SW480 (cell line): ENCODE results near the gene SEC22C.
"Not testable (repeated sequence)": the region's sequence is repeated elsewhere in the genome, so short reads cannot be mapped to it uniquely, and the experiment has no call there.

Source experiments
- DNase-seq: peaks from one replicate; pipeline ENCODE4 v3.0.0-alpha.2; 2016; ENCODE audit warnings: low spot score

Gene SEC22C

GRCh38 chr3:42581709-42582473 is at the start of gene SEC22C:
TSS of gene SEC22C (minus strand) at chr3:42581967. CDS start at chr3:42569046, 12,921 bp downstream.
- DNase-seq, result peak; percentile 94

GRCh38 chr3:42613462-42613861 is 31.7 kb upstream of the SEC22C start:
- DNase-seq, result no peak

- no peak for DNase-seq
Measured at GRCh38 chr3:42612928-42613327, 31.2 kb upstream of the SEC22C start.

DNA sequence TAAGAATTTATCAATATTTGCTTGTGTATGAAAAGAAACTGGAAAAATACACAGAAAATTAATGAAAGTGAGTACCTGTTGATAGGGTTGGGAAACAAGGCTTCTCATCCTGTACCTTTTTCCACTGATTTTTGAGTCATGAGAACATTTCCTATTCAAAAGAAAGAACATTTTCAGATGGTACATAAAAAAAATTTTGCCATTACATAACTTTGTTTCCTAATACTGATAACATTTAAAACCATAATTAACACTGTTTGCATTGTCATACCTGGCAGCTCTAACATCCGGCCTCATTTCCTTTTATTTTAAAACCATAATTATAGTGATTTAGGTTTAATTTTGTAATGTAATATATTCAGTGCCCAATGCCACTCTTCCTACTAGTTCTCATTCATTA is 30.4 kb upstream of the SEC22C start:
- DNase-seq, result no peak

GRCh38 chr3:42610976-42611375 is 29.2 kb upstream of the SEC22C start:
- no peak for DNase-seq

- no peak for DNase-seq
Measured at GRCh38 chr3:42608581-42608980, 26.8 kb upstream of the SEC22C start.

DNA sequence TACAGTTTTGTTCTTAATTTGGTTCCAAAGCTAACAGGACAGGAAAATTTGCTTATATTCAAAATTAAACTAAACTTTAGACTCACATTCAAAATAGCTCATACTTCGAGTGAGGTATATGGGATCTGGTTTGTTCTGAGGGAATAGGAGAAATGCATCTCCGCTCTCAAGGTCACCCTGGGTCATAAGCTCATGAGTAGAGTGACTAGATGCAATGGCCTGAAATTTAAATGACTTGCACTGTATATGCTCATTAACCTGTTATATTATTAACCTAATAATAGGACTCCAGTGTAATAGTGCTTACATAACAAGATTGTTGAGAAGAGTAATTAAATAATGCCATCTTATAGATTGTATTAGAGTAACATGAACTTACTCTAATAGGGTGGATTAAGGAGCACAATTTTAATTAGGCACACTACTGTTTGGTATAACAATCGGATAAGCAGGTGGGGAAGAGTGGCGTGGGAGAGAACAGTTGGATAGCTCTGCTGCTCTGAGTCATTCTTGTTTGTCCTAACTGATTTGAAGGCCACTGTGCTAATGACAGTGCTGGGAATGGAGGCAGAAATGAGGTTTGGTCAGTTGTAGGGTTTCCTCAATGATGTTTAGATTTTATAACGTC is 23.9 kb upstream of the SEC22C start:
- DNase-seq, result peak; percentile 16

GRCh38 chr3:42602961-42603360 is 21.2 kb upstream of the SEC22C start:
- no peak for DNase-seq

GRCh38 chr3:42601896-42602581 is 20.3 kb upstream of the SEC22C start:
- peak; percentile 31 for DNase-seq

- peak; percentile 76 for DNase-seq
Measured at GRCh38 chr3:42600958-42601675, 19.4 kb upstream of the SEC22C start.

GRCh38 chr3:42600111-42600957 is 18.6 kb upstream of the SEC22C start, which contains the start of gene NKTR:
TSS of gene NKTR (plus strand) at chr3:42600686. CDS start at chr3:42601007, 321 bp downstream.
- DNase-seq, result peak; percentile 99

GRCh38 chr3:42597098-42597497 is 15.3 kb upstream of the SEC22C start:
- not testable (repeated sequence) for DNase-seq

GRCh38 chr3:42595682-42596081 is 13.9 kb upstream of the SEC22C start:
- DNase-seq, result no peak

- DNase-seq, result no peak
Measured at GRCh38 chr3:42593635-42594034, 11.9 kb upstream of the SEC22C start.

DNA sequence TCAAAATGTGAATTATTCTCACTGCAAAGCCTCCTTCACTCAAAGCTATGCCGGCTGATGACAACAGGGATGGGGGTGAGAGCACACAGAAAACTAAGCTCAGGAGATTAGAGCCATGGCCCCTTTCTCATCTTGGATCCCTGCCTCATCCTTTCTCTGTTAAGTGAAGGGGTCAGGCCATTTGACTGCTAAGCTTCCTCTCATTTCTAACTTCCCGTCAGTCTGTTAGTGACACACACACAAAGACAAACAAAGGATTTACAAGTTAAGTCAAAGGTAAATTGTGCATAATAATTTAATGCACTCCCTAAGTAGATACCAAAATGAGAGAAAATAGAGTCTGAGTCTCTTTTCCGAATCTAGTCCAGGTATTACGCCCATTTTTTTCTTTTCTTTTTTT is 10.0 kb upstream of the SEC22C start:
- no peak for DNase-seq

DNA sequence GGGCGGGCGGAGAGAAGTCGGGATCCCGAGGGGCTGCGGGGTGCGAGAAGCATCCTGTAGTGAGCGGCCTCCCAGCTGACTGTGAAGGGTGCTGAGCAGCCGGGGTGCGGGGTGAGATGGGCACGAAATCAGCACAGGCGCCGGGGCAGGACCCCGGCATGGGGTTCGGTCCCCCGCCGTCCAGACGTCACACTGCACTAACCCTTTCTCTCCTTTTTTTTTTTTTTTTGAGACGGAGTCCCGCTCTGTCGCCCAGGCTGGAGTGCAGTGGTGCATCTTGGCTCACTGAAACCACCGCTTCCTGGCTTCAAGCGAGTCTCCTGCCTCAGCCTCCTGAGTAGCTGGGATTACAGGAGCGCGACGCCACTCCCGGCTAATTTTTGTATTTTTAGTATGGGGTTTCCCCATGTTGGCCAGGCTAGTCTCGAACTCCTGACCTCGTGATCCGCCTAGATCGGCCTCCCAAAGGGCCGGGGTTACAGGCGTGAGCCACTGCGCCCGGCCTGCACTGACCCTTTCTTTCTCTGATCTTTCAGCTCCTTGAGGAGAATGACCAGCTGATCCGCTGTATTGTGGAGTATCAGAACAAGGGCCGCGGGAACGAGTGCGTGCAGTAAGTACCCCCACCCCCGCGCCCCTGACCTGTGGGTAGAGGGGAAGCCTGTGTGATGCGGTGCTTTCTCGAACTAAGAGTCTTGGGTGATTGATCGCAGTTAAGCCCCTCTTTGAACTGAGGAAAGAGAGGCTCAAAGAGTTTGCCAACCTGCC is 9.4 kb upstream of the SEC22C start:
- DNase-seq, result no peak

DNA sequence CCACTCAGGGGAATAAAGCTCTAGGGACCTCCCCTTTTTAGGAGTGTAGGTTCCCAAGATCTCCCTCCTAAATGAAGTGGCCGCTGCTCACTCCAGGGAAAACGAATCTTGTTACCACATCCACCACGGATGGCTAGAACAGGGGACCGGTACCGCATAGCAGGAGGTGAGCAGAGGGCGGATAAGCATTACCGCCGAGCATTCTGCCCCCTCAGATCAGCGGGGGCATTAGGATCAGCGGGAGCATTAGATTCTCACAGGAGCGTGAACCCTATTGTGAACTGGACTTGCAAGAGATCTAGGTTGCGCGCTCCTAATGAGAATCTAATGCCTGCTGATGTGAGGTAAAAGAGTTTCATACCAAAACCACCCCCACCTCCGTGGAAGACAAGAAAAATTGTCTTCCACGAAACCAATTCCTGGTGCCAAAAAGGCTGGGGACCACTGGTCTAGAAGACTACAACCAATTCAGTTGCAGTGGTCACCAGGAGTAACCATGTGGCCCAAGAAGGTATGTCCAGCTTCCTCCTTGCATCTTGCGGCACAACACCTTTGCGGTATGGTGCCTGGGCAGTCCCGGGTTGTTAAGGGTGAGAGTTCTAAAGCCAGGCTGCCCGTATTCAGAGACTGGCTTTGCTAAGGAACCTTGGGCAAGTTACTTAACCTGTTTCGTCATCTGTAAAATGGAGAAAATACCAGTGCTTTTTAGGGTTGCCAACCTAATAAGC is 7.8 kb upstream of the SEC22C start:
- DNase-seq, result no peak

- no peak for DNase-seq
Measured at GRCh38 chr3:42588625-42589024, 6.9 kb upstream of the SEC22C start.

GRCh38 chr3:42582474-42583070 is 805 bp upstream of the SEC22C start:
- DNase-seq, result no peak

DNA sequence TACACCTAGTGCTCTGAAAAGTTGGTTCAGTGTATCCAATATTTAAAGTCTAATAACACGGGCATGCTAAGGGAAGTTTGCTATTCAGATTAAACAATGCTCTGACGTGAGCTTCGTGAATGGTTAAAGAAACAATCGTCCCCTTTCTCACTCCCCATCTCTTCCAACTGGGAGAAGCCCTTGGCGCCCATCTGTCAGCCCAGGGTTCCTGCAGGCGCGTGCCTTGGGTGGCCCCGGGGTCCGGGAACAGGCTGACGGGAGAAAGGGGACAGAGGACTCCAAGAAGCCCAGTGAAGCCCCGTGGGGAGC is 413 bp downstream of the SEC22C start:
- DNase-seq, result no peak
